NCI-H1694 treated with DMSO at 0.1 percent for 48 hours (cell line): Measurements from ENCODE around the gene CEP290.
A peak's percentile ranks its signal among the peaks of the same experiment; 100 is the strongest.

Experiments
- DNase-seq: peaks from one replicate; lab custom pipeline; 2025; lab: John Stamatoyannopoulos, UW

Gene CEP290

GRCh38 chr12:88141774-88142609 lies at the start of gene CEP290, which contains the start of gene TMTC3:
Gene CEP290, minus strand, starts transcription at chr12:88142088. Its CDS starts 781 bp downstream, at chr12:88141307.
Gene TMTC3, plus strand, starts transcription at chr12:88142307. Its CDS starts 6,009 bp downstream, at chr12:88148316.
- peak; percentile 96 for DNase-seq

GRCh38 chr12:88188180-88188579 lies 46.3 kb upstream of the CEP290 start:
- no peak for DNase-seq

- DNase-seq = no peak
Observed at GRCh38 chr12:88187571-88187970, 45.7 kb upstream of the CEP290 start.

GRCh38 chr12:88185988-88186387 lies 44.1 kb upstream of the CEP290 start:
- no peak for DNase-seq

- DNase-seq = no peak
Observed at GRCh38 chr12:88185279-88185678, 43.4 kb upstream of the CEP290 start.

GRCh38 chr12:88184196-88184595 lies 42.3 kb upstream of the CEP290 start:
- no peak for DNase-seq

- no peak for DNase-seq
Observed at GRCh38 chr12:88182416-88182815, 40.5 kb upstream of the CEP290 start.

- DNase-seq = no peak
Observed at GRCh38 chr12:88181881-88182280, 40.0 kb upstream of the CEP290 start.

GRCh38 chr12:88179436-88180014 lies 37.6 kb upstream of the CEP290 start:
- DNase-seq = no peak

GRCh38 chr12:88175544-88175943 lies 33.7 kb upstream of the CEP290 start:
- DNase-seq = no peak

- no peak for DNase-seq
Observed at GRCh38 chr12:88172844-88173407, 31.0 kb upstream of the CEP290 start.

- DNase-seq = no peak
Observed at GRCh38 chr12:88167384-88167783, 25.5 kb upstream of the CEP290 start.

- no peak for DNase-seq
Observed at GRCh38 chr12:88166179-88166578, 24.3 kb upstream of the CEP290 start.

- DNase-seq = no peak
Observed at GRCh38 chr12:88163371-88163770, 21.5 kb upstream of the CEP290 start.

- no peak for DNase-seq
Observed at GRCh38 chr12:88156075-88156654, 14.3 kb upstream of the CEP290 start.

GRCh38 chr12:88153959-88154358 lies 12.1 kb upstream of the CEP290 start:
- DNase-seq = no peak

GRCh38 chr12:88150063-88150462 lies 8.2 kb upstream of the CEP290 start:
- no peak for DNase-seq

GRCh38 chr12:88145567-88146505 lies 3.9 kb upstream of the CEP290 start:
- DNase-seq = no peak

GRCh38 chr12:88144546-88145468 lies 2.9 kb upstream of the CEP290 start:
- no peak for DNase-seq

- no peak for DNase-seq
Observed at GRCh38 chr12:88144037-88144436, 2.1 kb upstream of the CEP290 start.

- DNase-seq = no peak
Observed at GRCh38 chr12:88142610-88142991, 713 bp upstream of the CEP290 start.
